Measurements from ENCODE around the gene RTTN. TPM values are rescaled to one million over a fixed set of nuclear protein-coding genes. Genes with fewer than 3 reads are reported as not detected.

The RTTN gene
- polyA plus RNA-seq, 1 donor (not counting 4 experiments of a cell fraction or from before 2014, with no cell fraction given) = 77.3 TPM

GRCh38 chr18:70235478-70235877 is 30.0 kb upstream of the RTTN start:
- H3K9me3 ChIP-seq (ENCODE audit: control insufficient read depth, low read depth, low read length) = no peaks in the 10 kb centered on the region
- dilution Hi-C loops (cut with MboI; ENCODE audit: extremely low pct_ligation_motif_present, low sequenced_read_pairs) = no loop called here
- no peak for TF ChIP-seq EZH2 (IDR thresholded peaks at IDR 0.05; ENCODE audit: low read length)
- no peak for TF ChIP-seq CTCF (optimal IDR thresholded peaks at IDR 0.05 in 1 of 3, IDR thresholded peaks at IDR 0.05 in 1 of 3, conservative IDR thresholded peaks at IDR 0.05 in 1 of 3; ENCODE audit: extremely low read depth in 1 of 3, insufficient read depth in 2 of 3, low read length in 3 of 3)
- H3K36me3 ChIP-seq (ENCODE audit: control insufficient read depth in 2 of 2, extremely low read depth in 1 of 2, insufficient read depth in 2 of 2, low read length in 2 of 2) = no peaks in the 10 kb centered on the region
- H3K27ac ChIP-seq (ENCODE audit: control insufficient read depth, insufficient read depth, low read length) = no peak overlapping the region
- H3K4me1 ChIP-seq (ENCODE audit: control insufficient read depth, extremely low read depth, insufficient read depth, low read length) = no peaks in the 10 kb centered on the region
- no peak for FAIRE-seq
- H3K4me2 ChIP-seq (ENCODE audit: control insufficient read depth, extremely low read depth, insufficient read depth, low read depth, low read length) = no peak overlapping the region
- H2AFZ ChIP-seq (ENCODE audit: control insufficient read depth, low read length) = no peak overlapping the region
- no peak for DNase-seq (ENCODE audit: low read depth, low spot score)
- H3K79me2 ChIP-seq (ENCODE audit: control insufficient read depth, insufficient read depth, low read length) = no peaks in the 10 kb centered on the region
- no peaks in the 10 kb centered on the region for H3K27me3 ChIP-seq (ENCODE audit: control insufficient read depth, extremely low read depth, insufficient read depth, low read length)
- H3K9ac ChIP-seq (ENCODE audit: control insufficient read depth, extremely low read depth, insufficient read depth, low read length) = no peak overlapping the region
- no peaks in the 10 kb centered on the region for H3K9me1 ChIP-seq (ENCODE audit: control insufficient read depth, extremely low read depth, insufficient read depth, low read length)
- no peaks in the 10 kb centered on the region for H4K20me1 ChIP-seq (ENCODE audit: control insufficient read depth, extremely low read depth, insufficient read depth, low read length)
- H3K4me3 ChIP-seq (ENCODE audit: control insufficient read depth in 2 of 3, extremely low read depth in 1 of 3, insufficient read depth in 2 of 3, low read depth in 1 of 3, low read length in 3 of 3) = no peak overlapping the region

- DNase-seq (ENCODE audit: low read depth, low spot score) (no peak), FAIRE-seq (no peak)
- H3K4me1 ChIP-seq (ENCODE audit: control insufficient read depth, extremely low read depth, insufficient read depth, low read length) = no peaks in the 10 kb centered on the region
- TF ChIP-seq CTCF (optimal IDR thresholded peaks at IDR 0.05 in 1 of 3, IDR thresholded peaks at IDR 0.05 in 1 of 3, conservative IDR thresholded peaks at IDR 0.05 in 1 of 3; ENCODE audit: extremely low read depth in 1 of 3, insufficient read depth in 2 of 3, low read length in 3 of 3) (no peak), EZH2 (IDR thresholded peaks at IDR 0.05; ENCODE audit: low read length) (no peak)
- no peak overlapping the region for H2AFZ ChIP-seq (ENCODE audit: control insufficient read depth, low read length)
- H3K36me3 ChIP-seq (ENCODE audit: control insufficient read depth in 2 of 2, extremely low read depth in 1 of 2, insufficient read depth in 2 of 2, low read length in 2 of 2) = no peaks in the 10 kb centered on the region
- H3K4me3 ChIP-seq (ENCODE audit: control insufficient read depth in 2 of 3, extremely low read depth in 1 of 3, insufficient read depth in 2 of 3, low read depth in 1 of 3, low read length in 3 of 3) = no peak overlapping the region
- no peak overlapping the region for H3K4me2 ChIP-seq (ENCODE audit: control insufficient read depth, extremely low read depth, insufficient read depth, low read depth, low read length)
- H3K27ac ChIP-seq (ENCODE audit: control insufficient read depth, insufficient read depth, low read length) = no peak overlapping the region
- no peaks in the 10 kb centered on the region for H3K9me1 ChIP-seq (ENCODE audit: control insufficient read depth, extremely low read depth, insufficient read depth, low read length)
- no peaks in the 10 kb centered on the region for H3K79me2 ChIP-seq (ENCODE audit: control insufficient read depth, insufficient read depth, low read length)
- no peaks in the 10 kb centered on the region for H3K27me3 ChIP-seq (ENCODE audit: control insufficient read depth, extremely low read depth, insufficient read depth, low read length)
- H3K9ac ChIP-seq (ENCODE audit: control insufficient read depth, extremely low read depth, insufficient read depth, low read length) = no peak overlapping the region
- H3K9me3 ChIP-seq (ENCODE audit: control insufficient read depth, low read depth, low read length) = no peaks in the 10 kb centered on the region
- H4K20me1 ChIP-seq (ENCODE audit: control insufficient read depth, extremely low read depth, insufficient read depth, low read length) = no peaks in the 10 kb centered on the region
- dilution Hi-C loops (cut with MboI; ENCODE audit: extremely low pct_ligation_motif_present, low sequenced_read_pairs) = no loop called here
Measured at GRCh38 chr18:70234667-70235459, 29.4 kb upstream of the RTTN start.

Measured in keratinocyte (primary cell).